Epidermal melanocyte (primary cell): ENCODE measurements around the gene ESRRA.
A peak's percentile ranks its signal among the peaks of the same experiment; 100 is the strongest.
"Not testable (repeated sequence)": the region's sequence is repeated elsewhere in the genome, so short reads cannot be mapped to it uniquely, and the experiment has no call there.

Experiments
- DNase-seq: peaks from one replicate; pipeline ENCODE4 v3.0.0; 2011; ENCODE audit warnings: low spot score; ENCODE audit not compliant: insufficient read length

The ESRRA gene

GRCh38 chr11:64291752-64292459 is 13.4 kb upstream of the ESRRA start:
- no peak for DNase-seq

GRCh38 chr11:64292460-64293254 is 12.7 kb upstream of the ESRRA start:
- DNase-seq: no peak

- peak; percentile 78 for DNase-seq
Measured at GRCh38 chr11:64294774-64295173, 10.6 kb upstream of the ESRRA start.

GRCh38 chr11:64295760-64296159 is 9.6 kb upstream of the ESRRA start:
- DNase-seq: no peak

DNA sequence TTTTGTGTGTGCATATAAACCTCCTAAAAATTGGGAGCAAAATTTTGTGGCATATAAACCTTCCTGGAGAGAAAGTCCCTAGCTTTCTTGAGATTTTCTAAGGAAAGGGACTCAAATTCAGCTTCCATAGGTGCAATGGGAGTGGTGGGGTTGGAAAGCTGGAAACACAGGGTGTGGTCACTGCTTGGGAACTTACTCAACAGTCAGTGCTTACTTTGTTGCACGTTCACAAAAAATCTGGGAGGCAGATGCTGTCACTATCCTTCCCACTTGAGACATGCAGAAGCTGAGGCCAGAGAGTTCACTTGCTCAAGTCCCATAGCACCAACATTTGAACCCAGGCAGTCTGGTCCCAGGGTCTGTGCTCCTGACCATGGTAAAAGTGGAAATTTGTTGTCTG is 9.1 kb upstream of the ESRRA start:
- no peak for DNase-seq

DNA sequence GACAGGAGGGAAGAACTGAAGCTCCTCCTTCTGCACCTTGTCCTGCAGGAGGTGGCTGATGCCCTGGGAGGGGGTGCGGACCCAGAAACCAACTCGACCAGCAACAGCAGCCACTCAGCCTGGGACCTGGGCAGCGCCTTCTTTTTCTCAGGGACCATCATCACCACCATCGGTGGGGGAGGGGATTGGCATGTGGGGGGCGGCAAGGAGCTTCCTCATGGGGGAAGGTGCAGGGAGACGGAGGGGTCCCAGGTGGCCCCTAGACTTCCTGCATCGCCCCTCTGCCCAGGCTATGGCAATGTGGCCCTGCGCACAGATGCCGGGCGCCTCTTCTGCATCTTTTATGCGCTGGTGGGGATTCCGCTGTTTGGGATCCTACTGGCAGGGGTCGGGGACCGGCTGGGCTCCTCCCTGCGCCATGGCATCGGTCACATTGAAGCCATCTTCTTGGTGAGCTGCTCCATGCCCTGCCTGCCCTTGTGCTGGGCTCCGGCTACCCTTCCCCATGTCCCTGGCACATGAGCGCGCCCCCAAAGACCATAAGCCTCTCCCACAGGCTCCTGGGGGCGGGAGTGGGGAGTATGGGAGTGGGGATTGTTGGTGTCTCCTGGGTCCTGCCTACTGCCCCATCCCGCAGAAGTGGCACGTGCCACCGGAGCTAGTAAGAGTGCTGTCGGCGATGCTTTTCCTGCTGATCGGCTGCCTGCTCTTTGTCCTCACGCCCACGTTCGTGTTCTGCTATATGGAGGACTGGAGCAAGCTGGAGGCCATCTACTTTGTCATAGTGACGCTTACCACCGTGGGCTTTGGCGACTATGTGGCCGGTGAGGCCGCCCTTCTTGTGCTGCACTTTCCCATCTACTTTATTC is 8.3 kb upstream of the ESRRA start:
- no peak for DNase-seq

- DNase-seq: no peak
Measured at GRCh38 chr11:64297699-64298358, 7.5 kb upstream of the ESRRA start.

DNA sequence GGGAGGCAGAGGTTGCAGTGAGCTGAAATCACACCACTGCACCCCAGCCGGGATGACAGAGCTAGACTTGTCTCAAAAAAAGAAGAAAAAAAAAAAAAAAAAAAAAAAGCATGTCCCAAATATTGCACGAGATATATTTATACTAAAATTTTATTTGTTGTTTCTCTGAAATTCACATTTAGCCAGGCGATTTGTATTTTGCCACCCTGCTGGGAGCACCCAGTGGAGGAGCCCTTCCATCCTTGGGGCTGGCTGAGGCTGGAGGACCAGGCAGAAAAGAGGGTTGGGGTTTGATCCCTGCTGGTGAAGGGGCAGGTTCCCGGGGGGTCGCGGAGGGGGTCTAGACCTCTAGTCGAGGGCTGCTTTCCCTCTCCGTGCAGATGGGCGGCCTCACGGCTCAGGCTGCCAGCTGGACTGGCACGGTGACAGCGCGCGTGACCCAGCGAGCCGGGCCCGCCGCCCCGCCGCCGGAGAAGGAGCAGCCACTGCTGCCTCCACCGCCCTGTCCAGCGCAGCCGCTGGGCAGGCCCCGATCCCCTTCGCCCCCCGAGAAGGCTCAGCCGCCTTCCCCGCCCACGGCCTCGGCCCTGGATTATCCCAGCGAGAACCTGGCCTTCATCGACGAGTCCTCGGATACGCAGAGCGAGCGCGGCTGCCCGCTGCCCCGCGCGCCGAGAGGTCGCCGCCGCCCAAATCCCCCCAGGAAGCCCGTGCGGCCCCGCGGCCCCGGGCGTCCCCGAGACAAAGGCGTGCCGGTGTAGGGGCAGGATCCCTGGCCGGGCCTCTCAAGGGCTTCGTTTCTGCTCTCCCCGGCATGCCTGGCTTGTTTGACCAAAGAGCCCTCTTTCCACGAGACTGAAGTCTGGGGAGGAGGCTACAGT is 6.1 kb upstream of the ESRRA start:
- DNase-seq: peak; percentile 52

- DNase-seq: no peak
Measured at GRCh38 chr11:64299847-64300648, 5.3 kb upstream of the ESRRA start, which contains the start of gene CATSPERZ. Gene CATSPERZ, plus strand, starts transcription at chr11:64300358. Its CDS starts 53 bp downstream, at chr11:64300411.

- DNase-seq: no peak
Measured at GRCh38 chr11:64303109-64304031, 2.0 kb upstream of the ESRRA start.

- no peak for DNase-seq
Measured at GRCh38 chr11:64304032-64304315, 1.4 kb upstream of the ESRRA start.

- peak; percentile 91 for DNase-seq
Measured at GRCh38 chr11:64304316-64305072, 830 bp upstream of the ESRRA start.

- no peak for DNase-seq
Measured at GRCh38 chr11:64305691-64306562, 603 bp downstream of the ESRRA start.

GRCh38 chr11:64306563-64306875 is 1.2 kb downstream of the ESRRA start:
- no peak for DNase-seq

DNA sequence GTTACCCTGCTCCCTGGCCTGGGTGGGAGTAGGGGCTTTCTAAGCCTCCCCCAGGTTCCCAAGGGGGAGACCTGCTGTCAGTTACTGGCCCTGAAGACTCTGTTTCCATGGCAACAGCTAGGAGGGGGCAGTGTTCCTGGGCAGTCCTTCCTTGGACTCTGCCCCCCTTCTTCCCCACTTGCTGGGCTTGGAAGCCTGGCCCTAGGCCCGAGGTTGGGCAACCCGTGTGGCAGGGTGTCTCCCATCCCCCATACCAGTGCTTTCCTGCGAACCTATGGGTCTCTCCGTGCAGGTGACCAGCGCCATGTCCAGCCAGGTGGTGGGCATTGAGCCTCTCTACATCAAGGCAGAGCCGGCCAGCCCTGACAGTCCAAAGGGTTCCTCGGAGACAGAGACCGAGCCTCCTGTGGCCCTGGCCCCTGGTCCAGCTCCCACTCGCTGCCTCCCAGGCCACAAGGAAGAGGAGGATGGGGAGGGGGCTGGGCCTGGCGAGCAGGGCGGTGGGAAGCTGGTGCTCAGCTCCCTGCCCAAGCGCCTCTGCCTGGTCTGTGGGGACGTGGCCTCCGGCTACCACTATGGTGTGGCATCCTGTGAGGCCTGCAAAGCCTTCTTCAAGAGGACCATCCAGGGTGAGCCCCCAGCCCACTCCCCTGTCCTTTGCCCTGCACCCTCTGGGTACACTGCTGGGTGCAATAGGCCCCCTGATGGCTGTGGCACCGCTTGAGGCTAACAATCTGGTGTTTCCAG is 1.7 kb downstream of the ESRRA start:
- DNase-seq: no peak

DNA sequence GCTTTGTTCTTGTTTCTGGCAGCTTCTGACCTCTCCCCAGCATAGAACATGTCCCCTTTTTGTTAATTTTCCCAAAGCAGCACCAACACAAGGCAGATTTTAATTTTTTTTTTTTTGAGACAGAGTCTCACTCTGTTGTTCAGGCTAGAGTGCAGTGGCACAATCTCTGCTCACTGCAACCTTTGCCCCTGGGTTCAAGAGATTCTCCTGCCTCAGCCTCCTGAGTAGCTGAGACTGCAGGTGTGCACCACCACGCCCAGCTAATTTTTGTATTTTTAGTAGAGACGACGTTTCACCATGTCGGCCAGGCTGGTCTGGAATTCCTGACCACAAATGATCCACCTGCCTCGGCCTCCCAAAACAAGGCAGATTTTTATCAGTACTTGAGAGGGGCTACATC is 2.5 kb downstream of the ESRRA start:
- DNase-seq: not testable (repeated sequence)
